ENCODE data around the gene NFIA.

NFIA gene

GRCh38 chr1:61389194-61389925, 307.0 kb downstream of the NFIA start:
- H3K36me3 ChIP-seq (replicated peaks in 1 of 2; ENCODE audit: control insufficient read depth in 2 of 2, insufficient read depth in 2 of 2, low read length in 2 of 2), result no peaks in the 10 kb centered on the region
- no CpG with 5 or more reads among the region's 3 CpGs for WGBS, 2 donors (ENCODE audit: extremely low coverage in 2 of 2, insufficient read length in 2 of 2, insufficient replicate concordance in 1 of 2)
- H3K18ac ChIP-seq (ENCODE audit: low read length), result no peak overlapping the region
- no peak overlapping the region for H4K91ac ChIP-seq (ENCODE audit: low read depth, low read length, poor library complexity)
- no peak overlapping the region for H2BK5ac ChIP-seq (ENCODE audit: low read length)
- H3K23ac ChIP-seq (ENCODE audit: low read depth, low read length, poor library complexity), result no peak overlapping the region
- peak overlapping the region in 1 of 2 donors; percentile 56 for H3K4me3 ChIP-seq (ENCODE audit: low read length in 2 of 2)
- no peak overlapping the region for H2BK120ac ChIP-seq (ENCODE audit: low read depth, low read length)
- no peak overlapping the region for H2AK5ac ChIP-seq (ENCODE audit: low read depth, low read length)
- DNase-seq (ENCODE audit: low spot score), result no peak
- no peaks in the 10 kb centered on the region for H3K79me1 ChIP-seq (ENCODE audit: low read depth, low read length)
- H3K27me3 ChIP-seq (ENCODE audit: control insufficient read depth in 3 of 3, insufficient read depth in 3 of 3, low read depth in 1 of 3, low read length in 3 of 3), result no peaks in the 10 kb centered on the region
- peaks cover 0 to 7% of the 10 kb centered on the region in 2 donors for H3K4me1 ChIP-seq (ENCODE audit: control insufficient read depth in 2 of 2, insufficient read depth in 1 of 2, low read depth in 1 of 2, low read length in 2 of 2)
- H2BK12ac ChIP-seq (ENCODE audit: low read length), result no peak overlapping the region
- H2AFZ ChIP-seq (ENCODE audit: low read length), result no peak overlapping the region
- no peak overlapping the region for H3K4me2 ChIP-seq (ENCODE audit: insufficient read depth, low read length, poor library complexity, severe bottlenecking)
- no peak overlapping the region for H3K9ac ChIP-seq (ENCODE audit: low read depth, low read length, poor library complexity)
- no peak overlapping the region for H4K8ac ChIP-seq (ENCODE audit: low read depth, low read length)
- peaks cover 0 to 3% of the 10 kb centered on the region in 2 donors for H3K9me3 ChIP-seq (replicated peaks in 1 of 2; ENCODE audit: control insufficient read depth in 2 of 2, insufficient read depth in 1 of 2, low read depth in 1 of 2, low read length in 2 of 2)
- no peak overlapping the region for H3K14ac ChIP-seq (ENCODE audit: low read length)
- no peak overlapping the region for H2BK15ac ChIP-seq (ENCODE audit: low read length)
- no peak overlapping the region for H3K4ac ChIP-seq (ENCODE audit: low read length)
- H3K27ac ChIP-seq (replicated peaks; ENCODE audit: low read length), result no peak overlapping the region

DNA sequence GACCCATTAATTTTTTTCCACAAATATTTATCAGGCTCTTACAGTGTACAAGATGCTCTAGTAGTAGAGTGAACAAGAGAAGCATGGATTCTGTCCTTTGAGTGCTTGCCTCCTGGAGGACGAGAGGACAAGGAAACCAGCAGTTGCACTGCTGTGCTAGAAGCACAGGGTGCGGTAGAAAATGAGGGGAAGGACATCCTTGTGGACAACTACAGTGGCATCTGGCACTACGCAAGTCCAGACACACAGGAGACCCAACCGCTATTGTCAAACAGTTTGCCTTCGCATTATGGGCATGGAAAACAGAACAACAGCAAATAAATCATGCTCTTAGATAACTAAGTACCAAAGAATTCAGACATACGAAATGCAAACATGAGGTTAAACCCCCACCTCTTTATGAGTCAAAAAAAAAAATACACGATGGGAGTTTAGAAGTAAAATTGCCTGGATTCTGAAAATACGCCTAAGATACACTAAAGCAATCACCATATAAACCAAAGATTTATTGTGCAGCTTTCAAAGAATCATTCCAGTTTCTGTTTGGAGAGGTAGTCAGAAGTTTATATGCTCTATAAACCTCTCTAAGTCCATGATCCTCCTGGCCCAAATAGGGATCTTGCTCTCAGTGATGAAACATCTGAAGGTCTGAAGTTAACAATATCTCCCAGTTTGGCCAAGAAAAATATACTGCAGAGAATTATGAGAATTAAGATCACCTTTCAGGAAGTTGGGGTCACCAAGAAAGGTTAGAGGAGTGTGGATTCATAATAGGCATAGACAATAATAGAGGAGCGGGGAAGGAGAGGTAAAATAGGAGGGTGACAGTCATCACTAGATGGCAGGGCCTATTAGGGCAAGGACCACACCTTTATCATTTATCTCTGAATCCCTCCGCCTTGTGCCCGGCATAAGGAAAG, 307.8 kb downstream of the NFIA start:
- no peak overlapping the region for H3K27ac ChIP-seq (replicated peaks; ENCODE audit: low read length)
- no peak overlapping the region for H3K14ac ChIP-seq (ENCODE audit: low read length)
- no peak overlapping the region for H2BK12ac ChIP-seq (ENCODE audit: low read length)
- H3K36me3 ChIP-seq (replicated peaks in 1 of 2; ENCODE audit: control insufficient read depth in 2 of 2, insufficient read depth in 2 of 2, low read length in 2 of 2), result no peaks in the 10 kb centered on the region
- DNase-seq (ENCODE audit: low spot score), result no peak
- no peak overlapping the region for H4K8ac ChIP-seq (ENCODE audit: low read depth, low read length)
- H4K91ac ChIP-seq (ENCODE audit: low read depth, low read length, poor library complexity), result no peak overlapping the region
- no peak overlapping the region for H3K23ac ChIP-seq (ENCODE audit: low read depth, low read length, poor library complexity)
- H2BK120ac ChIP-seq (ENCODE audit: low read depth, low read length), result no peak overlapping the region
- H2AFZ ChIP-seq (ENCODE audit: low read length), result no peak overlapping the region
- H3K4me2 ChIP-seq (ENCODE audit: insufficient read depth, low read length, poor library complexity, severe bottlenecking), result no peak overlapping the region
- H3K4ac ChIP-seq (ENCODE audit: low read length), result no peak overlapping the region
- no peak overlapping the region for H2AK5ac ChIP-seq (ENCODE audit: low read depth, low read length)
- H2BK5ac ChIP-seq (ENCODE audit: low read length), result no peak overlapping the region
- H2BK15ac ChIP-seq (ENCODE audit: low read length), result no peak overlapping the region
- WGBS, 2 donors (ENCODE audit: extremely low coverage in 2 of 2, insufficient read length in 2 of 2, insufficient replicate concordance in 1 of 2), result no CpG with 5 or more reads among the region's 11 CpGs
- H3K18ac ChIP-seq (ENCODE audit: low read length), result no peak overlapping the region
- no peak overlapping the region for H3K4me3 ChIP-seq (ENCODE audit: low read length in 2 of 2)
- H3K9me3 ChIP-seq (replicated peaks in 1 of 2; ENCODE audit: control insufficient read depth in 2 of 2, insufficient read depth in 1 of 2, low read depth in 1 of 2, low read length in 2 of 2), result peaks cover 0 to 3% of the 10 kb centered on the region in 2 donors
- H3K9ac ChIP-seq (ENCODE audit: low read depth, low read length, poor library complexity), result no peak overlapping the region
- H3K79me1 ChIP-seq (ENCODE audit: low read depth, low read length), result no peaks in the 10 kb centered on the region
- H3K4me1 ChIP-seq (ENCODE audit: control insufficient read depth in 2 of 2, insufficient read depth in 1 of 2, low read depth in 1 of 2, low read length in 2 of 2), result peaks cover 0 to 7% of the 10 kb centered on the region in 2 donors
- no peaks in the 10 kb centered on the region for H3K27me3 ChIP-seq (ENCODE audit: control insufficient read depth in 3 of 3, insufficient read depth in 3 of 3, low read depth in 1 of 3, low read length in 3 of 3)

GRCh38 chr1:61391730-61392129, 309.4 kb downstream of the NFIA start:
- H2AK5ac ChIP-seq (ENCODE audit: low read depth, low read length), result no peak overlapping the region
- no peak overlapping the region for H3K4me2 ChIP-seq (ENCODE audit: insufficient read depth, low read length, poor library complexity, severe bottlenecking)
- peaks cover 0 to 7% of the 10 kb centered on the region in 2 donors for H3K4me1 ChIP-seq (ENCODE audit: control insufficient read depth in 2 of 2, insufficient read depth in 1 of 2, low read depth in 1 of 2, low read length in 2 of 2)
- no peak overlapping the region for H2BK120ac ChIP-seq (ENCODE audit: low read depth, low read length)
- H4K91ac ChIP-seq (ENCODE audit: low read depth, low read length, poor library complexity), result no peak overlapping the region
- H3K27ac ChIP-seq (replicated peaks; ENCODE audit: low read length), result no peak overlapping the region
- H3K23ac ChIP-seq (ENCODE audit: low read depth, low read length, poor library complexity), result no peak overlapping the region
- no peak overlapping the region for H2BK12ac ChIP-seq (ENCODE audit: low read length)
- H2BK5ac ChIP-seq (ENCODE audit: low read length), result no peak overlapping the region
- no peaks in the 10 kb centered on the region for H3K36me3 ChIP-seq (replicated peaks in 1 of 2; ENCODE audit: control insufficient read depth in 2 of 2, insufficient read depth in 2 of 2, low read length in 2 of 2)
- no peak overlapping the region for H3K9ac ChIP-seq (ENCODE audit: low read depth, low read length, poor library complexity)
- no peaks in the 10 kb centered on the region for H3K79me1 ChIP-seq (ENCODE audit: low read depth, low read length)
- H3K14ac ChIP-seq (ENCODE audit: low read length), result no peak overlapping the region
- WGBS, 2 donors (ENCODE audit: extremely low coverage in 2 of 2, insufficient read length in 2 of 2, insufficient replicate concordance in 1 of 2), result no CpG with 5 or more reads among the region's 4 CpGs
- no peak for DNase-seq (ENCODE audit: low spot score)
- no peak overlapping the region for H4K8ac ChIP-seq (ENCODE audit: low read depth, low read length)
- H3K9me3 ChIP-seq (replicated peaks in 1 of 2; ENCODE audit: control insufficient read depth in 2 of 2, insufficient read depth in 1 of 2, low read depth in 1 of 2, low read length in 2 of 2), result peaks cover 0 to 3% of the 10 kb centered on the region in 2 donors
- no peak overlapping the region for H3K4ac ChIP-seq (ENCODE audit: low read length)
- H2BK15ac ChIP-seq (ENCODE audit: low read length), result no peak overlapping the region
- H3K27me3 ChIP-seq (ENCODE audit: control insufficient read depth in 3 of 3, insufficient read depth in 3 of 3, low read depth in 1 of 3, low read length in 3 of 3), result no peaks in the 10 kb centered on the region
- H2AFZ ChIP-seq (ENCODE audit: low read length), result no peak overlapping the region
- H3K4me3 ChIP-seq (ENCODE audit: low read length in 2 of 2), result no peak overlapping the region
- H3K18ac ChIP-seq (ENCODE audit: low read length), result no peak overlapping the region
